Ishikawa (cell line): ENCODE results near the gene ZC3H12D.

Experiments used
- CEBPB ChIP-seq: IDR thresholded peaks from 2 replicates; pipeline ENCODE4 v1.6.1; 2012
- CREB1 ChIP-seq: IDR thresholded peaks from 2 replicates; pipeline ENCODE4 v1.6.1; 2012; ENCODE audit warnings: low read depth
- EGR1 ChIP-seq: IDR thresholded peaks from 2 replicates; pipeline ENCODE4 v1.6.1; 2012
- EP300 ChIP-seq: IDR thresholded peaks from 2 replicates; pipeline ENCODE4 v1.6.1; 2012; ENCODE audit warnings: borderline replicate concordance
- FOXM1 ChIP-seq: IDR thresholded peaks from 2 replicates; pipeline ENCODE4 v1.6.1; 2012; ENCODE audit warnings: low read depth, borderline replicate concordance
- MAX ChIP-seq: IDR thresholded peaks from 2 replicates; pipeline ENCODE4 v1.6.1; 2012
- NFIC ChIP-seq: IDR thresholded peaks from 2 replicates; pipeline ENCODE4 v1.6.1; 2012
- RAD21 ChIP-seq: IDR thresholded peaks from 2 replicates; pipeline ENCODE4 v1.6.1; 2012; ENCODE audit warnings: low read depth
- REST ChIP-seq: IDR thresholded peaks from 2 replicates; pipeline ENCODE4 v1.6.1; 2012; ENCODE audit warnings: low read depth, mild to moderate bottlenecking
- TAF1 ChIP-seq: IDR thresholded peaks from 2 replicates; pipeline ENCODE4 v1.6.1; 2012; ENCODE audit warnings: low read depth, mild to moderate bottlenecking
- TCF12 ChIP-seq: IDR thresholded peaks from 2 replicates; pipeline ENCODE4 v1.6.1; 2012; ENCODE audit warnings: low read depth
- TEAD4 ChIP-seq: IDR thresholded peaks from 2 replicates; pipeline ENCODE4 v1.6.1; 2012
- USF1 ChIP-seq: IDR thresholded peaks from 2 replicates; pipeline ENCODE4 v1.6.1; 2012
- YY1 ChIP-seq: IDR thresholded peaks from 2 replicates; pipeline ENCODE4 v1.6.1; 2012; ENCODE audit warnings: low read depth
- ZBTB7A ChIP-seq: IDR thresholded peaks from 2 replicates; pipeline ENCODE4 v1.6.1; 2012; ENCODE audit warnings: low read depth

The ZC3H12D gene

GRCh38 chr6:149449831-149450678 is 34.8 kb downstream of the ZC3H12D start:
- no peak for TF ChIP-seq EP300
- no peak for TF ChIP-seq ZBTB7A
- TF ChIP-seq RAD21, result no peak
- TF ChIP-seq USF1, result no peak
- TF ChIP-seq YY1, result no peak
- no peak for TF ChIP-seq TAF1

- TF ChIP-seq EP300 (no peak), MAX (no peak), FOXM1 (no peak)
These were observed 35.9 kb downstream of the ZC3H12D start for GRCh38 chr6:149448821-149449453.

- TF ChIP-seq CREB1 (no peak), YY1 (no peak), EP300 (no peak), EGR1 (no peak)
These were observed 37.9 kb downstream of the ZC3H12D start for GRCh38 chr6:149446791-149447376.

GRCh38 chr6:149445573-149445972 is 39.2 kb downstream of the ZC3H12D start:
- TF ChIP-seq CEBPB (no peak), USF1 (peak; percentile 48; the same call in 1 of the 2 replicates)

GRCh38 chr6:149445095-149445466 is 39.7 kb downstream of the ZC3H12D start:
- TF ChIP-seq CREB1, result no peak

- TF ChIP-seq CEBPB (no peak), CREB1 (no peak), FOXM1 (no peak), MAX (no peak), EP300 (no peak), TAF1 (no peak), NFIC (no peak), EGR1 (no peak), RAD21 (no peak), USF1 (no peak), REST (no peak), TCF12 (no peak), TEAD4 (no peak), ZBTB7A (no peak)
These were observed 41.2 kb downstream of the ZC3H12D start for GRCh38 chr6:149443411-149444181.

- TF ChIP-seq TAF1, result no peak
- TF ChIP-seq ZBTB7A, result no peak
- no peak for TF ChIP-seq USF1
- no peak for TF ChIP-seq EGR1
- no peak for TF ChIP-seq NFIC
- TF ChIP-seq CREB1, result no peak
- TF ChIP-seq TEAD4, result no peak
- no peak for TF ChIP-seq MAX
- no peak for TF ChIP-seq EP300
- no peak for TF ChIP-seq YY1
- TF ChIP-seq TCF12, result no peak
- TF ChIP-seq REST, result no peak
- no peak for TF ChIP-seq RAD21
- TF ChIP-seq FOXM1, result no peak
- TF ChIP-seq CEBPB, result no peak
These were observed 43.1 kb downstream of the ZC3H12D start for GRCh38 chr6:149441740-149442139.
